Panc1 (cell line): ENCODE data around the gene DNER. TPM values are rescaled to one million over a fixed set of nuclear protein-coding genes. Genes with fewer than 3 reads are reported as not detected.

Experiments used
- ATAC-seq: fragments of 200-7000 bp; cut with Tn5 transposase; 2 replicates; pipeline ENCODE4 v1.9.1; 2020; ENCODE audit warnings: mild to moderate bottlenecking, moderate library complexity
- BruUV-seq: library from RNA; stranded (reverse); fragments of 400-500 nt; replicated peaks from 2 replicates; lab custom pipeline; 2021; lab: Mats Ljungman, UMichigan
- CTCF ChIA-PET: fragments of 300-600 bp; sonication (Branson Sonifier 250); formaldehyde crosslinking; loops from one replicate; lab custom pipeline; 2022; ENCODE audit warnings: antibody characterized with exemption; lab: Charles Lee
- POLR2A ChIA-PET: fragments of 300-600 bp; sonication (Branson Sonifier 250); formaldehyde crosslinking; loops from one replicate; lab custom pipeline; 2022; ENCODE audit warnings: antibody characterized with exemption; lab: Charles Lee
- DNase-seq: peaks from one replicate; pipeline ENCODE4 v3.0.0-alpha.2; 2010; ENCODE audit warnings: low read depth, low spot score
- H3K27ac ChIP-seq: 2 replicates; pipeline ENCODE4 v1.5.1; 2011; ENCODE audit warnings: mild to moderate bottlenecking, low read length, inconsistent platforms
- H3K27me3 ChIP-seq: fragments of 200-500 bp; sonication (Bioruptor generic); 2 replicates; pipeline ENCODE4 v1.6.0; 2014; ENCODE audit warnings: low read length, inconsistent platforms; ENCODE audit not compliant: control insufficient read depth, insufficient read depth
- H3K36me3 ChIP-seq: fragments of 200-500 bp; sonication (Bioruptor generic); 2 replicates; pipeline ENCODE4 v1.5.1; 2014; ENCODE audit warnings: inconsistent platforms, mild to moderate bottlenecking, low read length, moderate library complexity; ENCODE audit not compliant: control insufficient read depth, insufficient read depth
- H3K4me1 ChIP-seq: 2 replicates; pipeline ENCODE4 v1.5.1; 2011; ENCODE audit warnings: inconsistent platforms, mild to moderate bottlenecking, low read length, moderate library complexity; ENCODE audit not compliant: control insufficient read depth, insufficient read depth
- H3K4me3 ChIP-seq, 2 experiments: 2 replicates each; pipeline ENCODE4 v1.5.1; 2011 to 2012; ENCODE audit warnings: low read depth in 2 of 2, low read length in 2 of 2, mild to moderate bottlenecking in 2 of 2, inconsistent platforms in 1 of 2, moderate library complexity in 1 of 2
- H3K9me3 ChIP-seq: fragments of 200-500 bp; sonication (Bioruptor generic); 2 replicates; pipeline ENCODE4 v1.5.1; 2014; ENCODE audit warnings: low read depth, mild to moderate bottlenecking, inconsistent platforms, low read length, moderate library complexity; ENCODE audit not compliant: control insufficient read depth, insufficient read depth
- POLR2AphosphoS5 ChIP-seq: IDR thresholded peaks from 2 replicates; pipeline ENCODE4 v1.6.1; 2012; ENCODE audit warnings: mild to moderate bottlenecking, low read depth, low read length, moderate library complexity
- SIN3A ChIP-seq: IDR thresholded peaks from 2 replicates; pipeline ENCODE4 v1.6.1; 2012; ENCODE audit warnings: low read depth, mild to moderate bottlenecking, low read length, moderate library complexity, borderline replicate concordance; ENCODE audit not compliant: insufficient read depth
- TCF7L2 ChIP-seq: IDR thresholded peaks from 2 replicates; pipeline ENCODE4 v1.6.1; 2011; ENCODE audit warnings: mild to moderate bottlenecking, low read depth, low read length, inconsistent platforms
- in situ Hi-C: cut with HindIII; loops from 2 replicates; pipeline ENCODE4 v1.10.0; 2016; ENCODE audit warnings: low sequenced_read_pairs, low pct_unique_long_range_greater_than_20kb
- intact Hi-C: fragments of 100-400 bp; cut with micrococcal nuclease; formaldehyde crosslinking; loops from one replicate; pipeline ENCODE4 v1.10.0; 2022; ENCODE audit not compliant: unreplicated experiment
- total RNA-seq: library from RNA; stranded (reverse); gene quantifications from one replicate; pipeline ENCODE4 v1.2.1, GENCODE V29; 2021; ENCODE audit not compliant: unreplicated experiment
- TF ChIP-seq, protein P1 (sequence below): fragments of 450-650 bp; IDR thresholded peaks from 2 replicates; pipeline ENCODE4 v1.5.1; 2017; ENCODE audit warnings: mild to moderate bottlenecking
- TF ChIP-seq, protein P2 (sequence below), 2 experiments: IDR thresholded peaks; 2 replicates each; pipeline ENCODE4 v1.6.1; 2011 to 2012; ENCODE audit warnings: low read depth in 2 of 2, control low read depth in 1 of 2, low read length in 1 of 2, mild to moderate bottlenecking in 1 of 2, moderate library complexity in 1 of 2; ENCODE audit not compliant: insufficient read depth in 1 of 2

The DNER gene
- total RNA-seq, 1 experiment from 2014 or later = 0.31 TPM

DNA sequence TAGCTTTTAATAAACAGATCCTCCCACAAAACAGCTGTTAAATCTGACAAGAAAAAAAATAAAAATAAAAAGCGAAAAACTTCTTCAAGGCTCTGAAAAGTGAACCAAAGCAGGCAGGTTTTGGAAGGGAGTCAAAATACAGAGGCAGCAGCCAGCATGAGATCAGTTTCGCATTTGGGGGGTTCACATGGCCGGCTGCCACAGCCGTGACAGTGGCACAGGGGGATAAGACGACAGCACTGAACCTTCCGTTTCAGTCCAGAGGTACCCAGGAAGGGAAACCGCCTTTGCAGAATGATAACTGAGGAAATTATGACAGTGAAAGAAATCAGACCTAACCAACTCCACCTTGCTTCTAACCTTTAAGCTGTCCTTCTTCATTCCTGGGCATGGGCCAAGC is 246.6 kb downstream of the DNER start:
- no peaks in the 10 kb centered on the region for H3K9me3 ChIP-seq
- POLR2A ChIA-PET = no interaction called here
- H3K4me1 ChIP-seq = no peaks in the 10 kb centered on the region
- intact Hi-C loops = no loop called here
- TF ChIP-seq SIN3A (no peak), TCF7L2 (no peak), POLR2AphosphoS5 (no peak)
- TF ChIP-seq, protein P1, sequence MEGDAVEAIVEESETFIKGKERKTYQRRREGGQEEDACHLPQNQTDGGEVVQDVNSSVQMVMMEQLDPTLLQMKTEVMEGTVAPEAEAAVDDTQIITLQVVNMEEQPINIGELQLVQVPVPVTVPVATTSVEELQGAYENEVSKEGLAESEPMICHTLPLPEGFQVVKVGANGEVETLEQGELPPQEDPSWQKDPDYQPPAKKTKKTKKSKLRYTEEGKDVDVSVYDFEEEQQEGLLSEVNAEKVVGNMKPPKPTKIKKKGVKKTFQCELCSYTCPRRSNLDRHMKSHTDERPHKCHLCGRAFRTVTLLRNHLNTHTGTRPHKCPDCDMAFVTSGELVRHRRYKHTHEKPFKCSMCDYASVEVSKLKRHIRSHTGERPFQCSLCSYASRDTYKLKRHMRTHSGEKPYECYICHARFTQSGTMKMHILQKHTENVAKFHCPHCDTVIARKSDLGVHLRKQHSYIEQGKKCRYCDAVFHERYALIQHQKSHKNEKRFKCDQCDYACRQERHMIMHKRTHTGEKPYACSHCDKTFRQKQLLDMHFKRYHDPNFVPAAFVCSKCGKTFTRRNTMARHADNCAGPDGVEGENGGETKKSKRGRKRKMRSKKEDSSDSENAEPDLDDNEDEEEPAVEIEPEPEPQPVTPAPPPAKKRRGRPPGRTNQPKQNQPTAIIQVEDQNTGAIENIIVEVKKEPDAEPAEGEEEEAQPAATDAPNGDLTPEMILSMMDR = no peak
- no peaks in the 10 kb centered on the region for H3K36me3 ChIP-seq
- no peak for DNase-seq
- in situ Hi-C loops = no loop called here
- no peak overlapping the region for H3K27ac ChIP-seq
- BruUV-seq = no TSS peak
- no peak for ATAC-seq
- no peak overlapping the region for H3K4me3 ChIP-seq
- CTCF ChIA-PET = no interaction called here
- no peaks in the 10 kb centered on the region for H3K27me3 ChIP-seq

DNA sequence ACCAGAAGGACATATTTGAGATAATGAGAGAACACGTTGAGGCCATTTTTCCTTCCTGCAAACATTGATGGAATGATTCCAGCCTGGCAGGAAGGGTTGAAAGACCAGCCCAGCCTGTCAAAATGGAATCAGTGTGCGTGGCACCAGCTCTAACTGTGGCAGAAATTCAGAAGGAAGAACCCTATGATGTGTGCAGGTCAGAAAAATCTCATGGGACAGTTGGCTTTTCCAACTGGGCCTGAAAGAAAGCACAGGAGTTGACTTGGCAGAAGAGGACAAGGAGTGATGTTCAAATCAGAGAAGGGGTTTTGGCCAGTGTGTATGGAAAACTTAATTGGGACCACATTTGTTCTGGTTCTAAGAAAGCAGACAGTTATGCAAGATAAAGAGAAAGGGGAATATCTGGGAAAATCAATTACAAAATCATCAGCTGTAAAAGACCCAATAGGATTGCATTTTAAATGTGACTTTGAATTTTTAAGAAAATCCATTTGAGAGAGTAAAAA is 250.5 kb downstream of the DNER start:
- H3K36me3 ChIP-seq = no peaks in the 10 kb centered on the region
- DNase-seq (no peak), ATAC-seq (no peak)
- no peak overlapping the region for H3K4me3 ChIP-seq
- no TSS peak for BruUV-seq
- no peak for TF ChIP-seq SIN3A
- no peak for TF ChIP-seq TCF7L2
- H3K27me3 ChIP-seq = no peaks in the 10 kb centered on the region
- H3K27ac ChIP-seq = no peak overlapping the region
- CTCF ChIA-PET = no interaction called here
- intact Hi-C loops (no loop called here), in situ Hi-C loops (no loop called here)
- H3K9me3 ChIP-seq = no peaks in the 10 kb centered on the region
- POLR2A ChIA-PET = no interaction called here
- H3K4me1 ChIP-seq = no peaks in the 10 kb centered on the region

DNA sequence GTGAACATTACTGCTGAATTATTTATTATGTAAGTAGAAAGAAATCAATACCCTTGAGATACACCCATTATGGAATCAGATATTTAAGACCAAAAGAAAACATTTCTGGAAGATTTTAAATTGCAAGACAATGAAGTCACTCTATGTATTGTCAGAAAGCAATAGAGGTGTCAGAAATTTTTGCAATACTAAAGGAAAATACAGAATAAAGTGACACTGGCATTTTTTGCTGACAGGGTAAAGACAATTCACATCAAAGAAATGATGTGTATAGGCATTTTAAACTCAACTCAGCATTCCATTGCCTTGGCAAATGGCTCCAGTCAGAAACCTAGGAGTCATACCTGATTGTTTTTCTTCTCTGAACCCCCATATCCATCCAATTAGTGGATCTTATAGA is 252.2 kb downstream of the DNER start:
- Histone ChIP-seq H3K27me3 (no peaks in the 10 kb centered on the region), H3K9me3 (no peaks in the 10 kb centered on the region), H3K27ac (no peak overlapping the region), H3K4me3 (no peak overlapping the region), H3K4me1 (no peaks in the 10 kb centered on the region), H3K36me3 (no peaks in the 10 kb centered on the region)
- TF ChIP-seq, protein P2, sequence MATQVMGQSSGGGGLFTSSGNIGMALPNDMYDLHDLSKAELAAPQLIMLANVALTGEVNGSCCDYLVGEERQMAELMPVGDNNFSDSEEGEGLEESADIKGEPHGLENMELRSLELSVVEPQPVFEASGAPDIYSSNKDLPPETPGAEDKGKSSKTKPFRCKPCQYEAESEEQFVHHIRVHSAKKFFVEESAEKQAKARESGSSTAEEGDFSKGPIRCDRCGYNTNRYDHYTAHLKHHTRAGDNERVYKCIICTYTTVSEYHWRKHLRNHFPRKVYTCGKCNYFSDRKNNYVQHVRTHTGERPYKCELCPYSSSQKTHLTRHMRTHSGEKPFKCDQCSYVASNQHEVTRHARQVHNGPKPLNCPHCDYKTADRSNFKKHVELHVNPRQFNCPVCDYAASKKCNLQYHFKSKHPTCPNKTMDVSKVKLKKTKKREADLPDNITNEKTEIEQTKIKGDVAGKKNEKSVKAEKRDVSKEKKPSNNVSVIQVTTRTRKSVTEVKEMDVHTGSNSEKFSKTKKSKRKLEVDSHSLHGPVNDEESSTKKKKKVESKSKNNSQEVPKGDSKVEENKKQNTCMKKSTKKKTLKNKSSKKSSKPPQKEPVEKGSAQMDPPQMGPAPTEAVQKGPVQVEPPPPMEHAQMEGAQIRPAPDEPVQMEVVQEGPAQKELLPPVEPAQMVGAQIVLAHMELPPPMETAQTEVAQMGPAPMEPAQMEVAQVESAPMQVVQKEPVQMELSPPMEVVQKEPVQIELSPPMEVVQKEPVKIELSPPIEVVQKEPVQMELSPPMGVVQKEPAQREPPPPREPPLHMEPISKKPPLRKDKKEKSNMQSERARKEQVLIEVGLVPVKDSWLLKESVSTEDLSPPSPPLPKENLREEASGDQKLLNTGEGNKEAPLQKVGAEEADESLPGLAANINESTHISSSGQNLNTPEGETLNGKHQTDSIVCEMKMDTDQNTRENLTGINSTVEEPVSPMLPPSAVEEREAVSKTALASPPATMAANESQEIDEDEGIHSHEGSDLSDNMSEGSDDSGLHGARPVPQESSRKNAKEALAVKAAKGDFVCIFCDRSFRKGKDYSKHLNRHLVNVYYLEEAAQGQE (IDR thresholded peaks at IDR 0.05; ENCODE audit: insufficient read depth in 1 of 2, low read depth in 2 of 2, low read length in 1 of 2) = no peak
- TF ChIP-seq POLR2AphosphoS5 (no peak), SIN3A (no peak), TCF7L2 (no peak)
- DNase-seq (no peak), ATAC-seq (no peak)
- CTCF ChIA-PET = no interaction called here
- no TSS peak for BruUV-seq
- intact Hi-C loops = no loop called here
- POLR2A ChIA-PET = no interaction called here
- in situ Hi-C loops = no loop called here
